CD14-positive monocyte (primary cell): ENCODE data around the gene CACNA1S. TPM values are rescaled to one million over a fixed set of nuclear protein-coding genes. Genes with fewer than 3 reads are reported as not detected.

Experiments used
- DNase-seq, 3 donors: peaks; one replicate each; pipeline ENCODE4 v3.0.0-alpha.2; 2011 to 2022
- H2AFZ ChIP-seq: 2 replicates; pipeline ENCODE4 v1.6.0; 2012; ENCODE audit warnings: mild to moderate bottlenecking, low read depth, low read length, inconsistent platforms; ENCODE audit not compliant: insufficient read depth, poor library complexity, severe bottlenecking
- H3K27ac ChIP-seq, 2 donors: 1 replicate in 1 of 2; 2 replicates in 1 of 2; pipeline ENCODE4 v1.5.1; 2012 to 2013; ENCODE audit warnings: low read length in 2 of 2, control low read depth in 1 of 2, inconsistent platforms in 1 of 2, low read depth in 1 of 2, mild to moderate bottlenecking in 1 of 2
- H3K27me3 ChIP-seq, 2 donors: one replicate each; pipeline versions ENCODE4 v1.6.0 to v1.6.1; 2011 to 2013; ENCODE audit warnings: low read length in 2 of 2; ENCODE audit not compliant: control insufficient read depth in 2 of 2, insufficient read depth in 2 of 2
- H3K36me3 ChIP-seq, 2 donors: replicated peaks in 1 of 2; 1 replicate in 1 of 2; 2 replicates in 1 of 2; pipeline versions ENCODE4 v1.5.1 to v1.6.1; 2012 to 2013; ENCODE audit warnings: low read length in 2 of 2, control low read depth in 1 of 2, inconsistent platforms in 1 of 2, mild to moderate bottlenecking in 1 of 2; ENCODE audit not compliant: insufficient read depth in 2 of 2, control insufficient read depth in 1 of 2
- H3K4me1 ChIP-seq, 2 donors: 1 replicate in 1 of 2; 2 replicates in 1 of 2; pipeline versions ENCODE4 v1.5.1 to v1.6.1; 2012 to 2013; ENCODE audit warnings: low read length in 2 of 2, control low read depth in 1 of 2, inconsistent platforms in 1 of 2, mild to moderate bottlenecking in 1 of 2, moderate library complexity in 1 of 2; ENCODE audit not compliant: insufficient read depth in 2 of 2, control insufficient read depth in 1 of 2
- H3K4me2 ChIP-seq: replicated peaks from 2 replicates; pipeline ENCODE3; 2012; ENCODE audit warnings: low read length, moderate library complexity, mild to moderate bottlenecking; ENCODE audit not compliant: poor library complexity, severe bottlenecking; ENCODE audit errors: extremely low read depth
- H3K4me3 ChIP-seq, 3 experiments: fragments of 200-600 bp in 1 of 3; sonication (generic) in 1 of 3; replicated peaks in 1 of 3; 1 replicate in 2 of 3; 2 replicates in 1 of 3; pipeline ENCODE4 v1.5.1; 2011 to 2013; ENCODE audit warnings: low read length in 3 of 3, mild to moderate bottlenecking in 3 of 3, control low read depth in 2 of 3, low read depth in 2 of 3, inconsistent platforms in 1 of 3, moderate library complexity in 1 of 3
- H3K79me2 ChIP-seq: 2 replicates; pipeline ENCODE4 v1.6.0; 2012; ENCODE audit warnings: mild to moderate bottlenecking, control low read depth, inconsistent platforms, low read length, moderate library complexity; ENCODE audit not compliant: insufficient read depth
- H3K9ac ChIP-seq: 2 replicates; pipeline ENCODE4 v1.6.0; 2017; ENCODE audit warnings: low read length, mild to moderate bottlenecking; ENCODE audit not compliant: insufficient read depth, poor library complexity, severe bottlenecking
- H3K9me3 ChIP-seq, 2 donors: replicated peaks in 1 of 2; 1 replicate in 1 of 2; 2 replicates in 1 of 2; pipeline versions ENCODE4 v1.5.1 to v1.6.1; 2012 to 2013; ENCODE audit warnings: low read length in 2 of 2, control low read depth in 1 of 2; ENCODE audit not compliant: control insufficient read depth in 1 of 2, insufficient read depth in 1 of 2
- H4K20me1 ChIP-seq: 2 replicates; pipeline ENCODE4 v1.6.0; 2012; ENCODE audit warnings: mild to moderate bottlenecking, low read length, control low read depth, moderate library complexity; ENCODE audit not compliant: insufficient read depth
- H3K27ac Mint-ChIP-seq, 7 donors: one replicate each; pipeline ENCODE4 v1.8.0; 2020; ENCODE audit warnings: mild to moderate bottlenecking in 7 of 7, mixed read lengths in 7 of 7, moderate library complexity in 6 of 7, inconsistent platforms in 2 of 7
- H3K27me3 Mint-ChIP-seq, 3 donors: one replicate each; pipeline ENCODE4 v1.8.0; 2021 to 2022; ENCODE audit warnings: low read depth in 3 of 3, mild to moderate bottlenecking in 3 of 3, mixed read lengths in 3 of 3, moderate library complexity in 3 of 3, inconsistent platforms in 1 of 3
- H3K36me3 Mint-ChIP-seq, 2 donors: one replicate each; pipeline ENCODE4 v1.8.0; 2020; ENCODE audit warnings: mixed read lengths in 2 of 2, inconsistent platforms in 1 of 2, mild to moderate bottlenecking in 1 of 2
- H3K4me1 Mint-ChIP-seq: one replicate; pipeline ENCODE4 v1.8.0; 2020; ENCODE audit warnings: mild to moderate bottlenecking, mixed read lengths
- H3K4me3 Mint-ChIP-seq, 2 donors: one replicate each; pipeline ENCODE4 v1.8.0; 2020; ENCODE audit warnings: mild to moderate bottlenecking in 2 of 2, mixed read lengths in 2 of 2, moderate library complexity in 1 of 2
- H3K9me3 Mint-ChIP-seq, 7 donors: one replicate each; pipeline ENCODE4 v1.8.0; 2020 to 2022; ENCODE audit warnings: mixed read lengths in 7 of 7, mild to moderate bottlenecking in 6 of 7, moderate library complexity in 6 of 7, inconsistent platforms in 2 of 7
- WGBS: methylation state at CpG from one replicate; pipeline ENCODE4 v1.1.5; 2013; ENCODE audit warnings: missing lambda C conversion rate; ENCODE audit not compliant: insufficient coverage; 5-methylcytosine and 5-hydroxymethylcytosine counted together
- intact Hi-C, 2 donors: fragments of 100-400 bp; cut with micrococcal nuclease; formaldehyde crosslinking; loops; one replicate each; pipeline versions ENCODE4 v1.15.0 to v1.15.1; 2023
- polyA plus RNA-seq, 3 donors: library from polyadenylated mRNA; depleted of rRNA in 1 of 3; unstranded in 2 of 3; stranded (reverse) in 1 of 3; fragments of 300-500 nt in 2 of 3; fragments of >200 nt in 1 of 3; fragmentation: Illumina TruSeq in 2 of 3; gene quantifications; 1 replicate in 2 of 3; 2 replicates in 1 of 3; pipeline ENCODE4 v1.2.3, GENCODE V29; 2012 to 2021
- TF ChIP-seq, protein P1 (sequence below): fragments of 200-600 bp; IDR thresholded peaks from one replicate; pipeline ENCODE4 v1.8.0; 2022; ENCODE audit warnings: antibody characterized with exemption, mild to moderate bottlenecking

CACNA1S gene
- polyA plus RNA-seq, 3 donors: not detected

DNA sequence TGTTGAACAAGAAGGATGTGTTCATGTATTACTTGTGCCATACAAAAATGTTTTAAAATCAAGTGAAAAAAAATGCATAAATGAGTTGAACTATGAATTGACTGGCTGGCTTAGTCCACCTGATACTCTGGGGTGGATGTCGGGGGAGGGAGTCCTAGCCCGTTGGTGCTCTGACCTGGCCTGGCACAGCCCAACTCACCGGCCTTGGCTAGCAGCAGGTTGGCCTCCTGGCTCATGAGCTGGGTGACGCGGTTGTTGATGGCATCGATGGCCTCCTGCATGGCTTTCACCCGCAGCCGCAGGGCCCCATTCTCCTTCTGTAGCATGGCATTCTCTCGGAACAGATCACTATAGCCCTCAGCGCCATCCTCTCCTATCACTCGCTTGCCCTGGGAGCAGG, 110.3 kb downstream of the CACNA1S start:
- TF ChIP-seq, protein P1, sequence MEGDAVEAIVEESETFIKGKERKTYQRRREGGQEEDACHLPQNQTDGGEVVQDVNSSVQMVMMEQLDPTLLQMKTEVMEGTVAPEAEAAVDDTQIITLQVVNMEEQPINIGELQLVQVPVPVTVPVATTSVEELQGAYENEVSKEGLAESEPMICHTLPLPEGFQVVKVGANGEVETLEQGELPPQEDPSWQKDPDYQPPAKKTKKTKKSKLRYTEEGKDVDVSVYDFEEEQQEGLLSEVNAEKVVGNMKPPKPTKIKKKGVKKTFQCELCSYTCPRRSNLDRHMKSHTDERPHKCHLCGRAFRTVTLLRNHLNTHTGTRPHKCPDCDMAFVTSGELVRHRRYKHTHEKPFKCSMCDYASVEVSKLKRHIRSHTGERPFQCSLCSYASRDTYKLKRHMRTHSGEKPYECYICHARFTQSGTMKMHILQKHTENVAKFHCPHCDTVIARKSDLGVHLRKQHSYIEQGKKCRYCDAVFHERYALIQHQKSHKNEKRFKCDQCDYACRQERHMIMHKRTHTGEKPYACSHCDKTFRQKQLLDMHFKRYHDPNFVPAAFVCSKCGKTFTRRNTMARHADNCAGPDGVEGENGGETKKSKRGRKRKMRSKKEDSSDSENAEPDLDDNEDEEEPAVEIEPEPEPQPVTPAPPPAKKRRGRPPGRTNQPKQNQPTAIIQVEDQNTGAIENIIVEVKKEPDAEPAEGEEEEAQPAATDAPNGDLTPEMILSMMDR: no peak
- Histone ChIP-seq H3K27me3 (no peaks in the 10 kb centered on the region), H3K4me2 (no peak overlapping the region), H3K36me3 (peaks cover 80 to 96% of the 10 kb centered on the region in 2 donors), H3K27ac (no peak overlapping the region), H3K9ac (no peak overlapping the region), H3K4me1 (no peaks in the 10 kb centered on the region), H3K9me3 (no peaks in the 10 kb centered on the region), H3K79me2 (no peaks in the 10 kb centered on the region), H2AFZ (no peak overlapping the region), H3K4me3 (no peak overlapping the region), H4K20me1 (peaks cover 28% of the 10 kb centered on the region)
- no peak overlapping the region for H3K4me3 Mint-ChIP-seq
- no peak overlapping the region for H3K27ac Mint-ChIP-seq
- no peaks in the 10 kb centered on the region for H3K4me1 Mint-ChIP-seq
- intact Hi-C loops: no loop called here
- H3K27me3 Mint-ChIP-seq: no peaks in the 10 kb centered on the region
- peaks cover 45 to 75% of the 10 kb centered on the region in 2 donors for H3K36me3 Mint-ChIP-seq
- H3K9me3 Mint-ChIP-seq: no peaks in the 10 kb centered on the region
- WGBS: 91% methylated on average over 8 of the region's 11 CpGs
- no peak for DNase-seq

DNA sequence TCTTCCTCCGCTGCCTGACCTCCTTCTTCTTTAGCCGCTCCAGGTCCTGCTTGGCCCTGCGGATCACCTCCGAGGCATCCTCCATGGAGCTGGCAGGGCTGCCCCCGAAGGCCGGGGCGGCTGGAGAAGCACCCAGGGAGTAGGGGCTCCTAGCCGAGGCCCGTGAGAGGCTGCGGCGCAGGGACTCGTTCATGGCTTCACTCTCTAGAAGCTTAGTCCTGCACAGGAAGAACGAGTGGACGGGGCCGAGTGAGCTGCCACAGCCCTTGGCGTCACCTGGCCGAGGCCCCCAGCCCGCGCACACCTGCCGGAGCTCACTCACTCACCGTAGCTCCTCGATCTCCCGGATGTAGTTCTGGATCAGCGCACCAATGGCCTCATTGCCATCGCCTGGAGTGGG, 111.8 kb downstream of the CACNA1S start:
- no peak overlapping the region for H3K27ac ChIP-seq
- no peaks in the 10 kb centered on the region for H3K9me3 ChIP-seq
- no peaks in the 10 kb centered on the region for H3K9me3 Mint-ChIP-seq
- no peak overlapping the region for H3K9ac ChIP-seq
- no peaks in the 10 kb centered on the region for H3K79me2 ChIP-seq
- no peaks in the 10 kb centered on the region for H3K27me3 Mint-ChIP-seq
- H3K27me3 ChIP-seq: no peaks in the 10 kb centered on the region
- H3K4me1 ChIP-seq: no peaks in the 10 kb centered on the region
- H3K4me3 ChIP-seq: no peak overlapping the region
- TF ChIP-seq, protein P1: no peak
- intact Hi-C loops: no loop called here
- H4K20me1 ChIP-seq: peaks cover 17% of the 10 kb centered on the region
- WGBS: 96% methylated on average over 25 of the region's 25 CpGs
- H2AFZ ChIP-seq: no peak overlapping the region
- no peak for DNase-seq
- H3K4me3 Mint-ChIP-seq: no peak overlapping the region
- no peak overlapping the region for H3K27ac Mint-ChIP-seq
- no peaks in the 10 kb centered on the region for H3K4me1 Mint-ChIP-seq
- peaks cover 88 to 100% of the 10 kb centered on the region in 2 donors for H3K36me3 ChIP-seq
- H3K36me3 Mint-ChIP-seq: peaks cover 60 to 83% of the 10 kb centered on the region in 2 donors
- no peak overlapping the region for H3K4me2 ChIP-seq
